Measurements from ENCODE around the gene NARS2.

DNA sequence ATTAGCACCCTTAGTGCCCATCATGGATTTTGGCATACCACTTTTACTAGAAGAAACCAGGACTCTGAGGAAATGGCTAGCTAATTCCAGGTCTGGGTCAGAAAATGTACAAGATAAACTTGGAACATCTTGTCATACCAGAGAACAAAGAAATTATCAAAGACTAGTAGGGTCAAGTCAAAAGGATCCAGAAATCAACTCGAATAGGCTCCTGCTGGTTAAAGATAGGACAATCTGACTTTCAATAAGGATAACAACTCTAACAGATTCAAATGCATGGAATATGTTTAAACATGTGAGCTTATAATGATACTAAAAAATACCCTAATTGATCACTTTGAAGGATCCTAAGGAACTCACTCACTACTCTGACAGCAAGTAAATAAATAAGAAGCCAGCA, 175.9 kb downstream of the NARS2 start:
- TF ChIP-seq POLR2A (IDR thresholded peaks at IDR 0.05), result no peak
- TF ChIP-seq, protein P1, sequence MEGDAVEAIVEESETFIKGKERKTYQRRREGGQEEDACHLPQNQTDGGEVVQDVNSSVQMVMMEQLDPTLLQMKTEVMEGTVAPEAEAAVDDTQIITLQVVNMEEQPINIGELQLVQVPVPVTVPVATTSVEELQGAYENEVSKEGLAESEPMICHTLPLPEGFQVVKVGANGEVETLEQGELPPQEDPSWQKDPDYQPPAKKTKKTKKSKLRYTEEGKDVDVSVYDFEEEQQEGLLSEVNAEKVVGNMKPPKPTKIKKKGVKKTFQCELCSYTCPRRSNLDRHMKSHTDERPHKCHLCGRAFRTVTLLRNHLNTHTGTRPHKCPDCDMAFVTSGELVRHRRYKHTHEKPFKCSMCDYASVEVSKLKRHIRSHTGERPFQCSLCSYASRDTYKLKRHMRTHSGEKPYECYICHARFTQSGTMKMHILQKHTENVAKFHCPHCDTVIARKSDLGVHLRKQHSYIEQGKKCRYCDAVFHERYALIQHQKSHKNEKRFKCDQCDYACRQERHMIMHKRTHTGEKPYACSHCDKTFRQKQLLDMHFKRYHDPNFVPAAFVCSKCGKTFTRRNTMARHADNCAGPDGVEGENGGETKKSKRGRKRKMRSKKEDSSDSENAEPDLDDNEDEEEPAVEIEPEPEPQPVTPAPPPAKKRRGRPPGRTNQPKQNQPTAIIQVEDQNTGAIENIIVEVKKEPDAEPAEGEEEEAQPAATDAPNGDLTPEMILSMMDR (IDR thresholded peaks at IDR 0.05), result no peak
- TF ChIP-seq POLR2AphosphoS5 (IDR thresholded peaks at IDR 0.05), result no peak

Measured in breast epithelium (tissue), 3 donors.